ENCODE measurements around the gene HIVEP3.

GRCh38 chr1:41816061-41816460 lies 102.7 kb downstream of the HIVEP3 start:
- TF ChIP-seq CTCF (IDR thresholded peaks at IDR 0.05) (no peak), POLR2A (IDR thresholded peaks at IDR 0.05) (no peak)
